Sciatic nerve (tissue), 2 donors: ENCODE measurements around the gene SEMA3A. TPM values are rescaled to one million over a fixed set of nuclear protein-coding genes. Genes with fewer than 3 reads are reported as not detected.

Experiments used
- ATAC-seq: fragments of 200-7000 bp; cut with Tn5 transposase; one replicate; pipeline ENCODE4 v1.9.1; 2020; ENCODE audit warnings: mild to moderate bottlenecking, moderate library complexity
- DNase-seq: peaks from one replicate; pipeline ENCODE4 v3.0.0-alpha.2; 2020; ENCODE audit warnings: low spot score
- intact Hi-C: fragments of 100-400 bp; cut with DNase I; formaldehyde crosslinking; loops from one replicate; pipeline ENCODE4 v1.14.2; 2022
- total RNA-seq: library from RNA; stranded (reverse); fragmentation: NEBNext Ultra II Directional; extraction: Animal tissue kit (Norgen Biotek cat#: 25700); gene quantifications from one replicate; pipeline ENCODE4 v1.2.1, GENCODE V29; 2021
- donor health status: DM: no; HTN: no; CAD: no.
- donor health status: DM: no; HTN: no; CAD: no.

The SEMA3A gene
- total RNA-seq, 1 donor from 2014 or later = 15.1 TPM

DNA sequence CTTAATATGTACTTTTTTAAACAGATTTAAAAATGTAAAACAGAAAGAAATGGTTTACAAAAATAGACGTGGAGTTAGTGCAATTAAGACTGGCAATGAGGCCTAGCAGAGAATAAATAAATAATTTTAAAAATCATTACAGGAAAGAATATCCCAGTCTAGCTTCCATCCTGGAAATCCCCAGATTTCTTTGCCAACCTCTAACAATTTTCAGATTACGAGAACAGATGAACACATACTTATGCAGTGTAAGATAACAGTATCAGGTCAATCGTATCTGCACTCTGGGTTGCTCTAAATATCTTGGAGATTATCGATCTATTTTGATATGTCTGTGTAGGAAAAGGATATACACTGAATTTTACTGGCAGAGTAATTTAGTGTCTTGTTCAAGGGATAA, 210.5 kb downstream of the SEMA3A start:
- ATAC-seq (no peak), DNase-seq (no peak)
- intact Hi-C loops = no loop called here

DNA sequence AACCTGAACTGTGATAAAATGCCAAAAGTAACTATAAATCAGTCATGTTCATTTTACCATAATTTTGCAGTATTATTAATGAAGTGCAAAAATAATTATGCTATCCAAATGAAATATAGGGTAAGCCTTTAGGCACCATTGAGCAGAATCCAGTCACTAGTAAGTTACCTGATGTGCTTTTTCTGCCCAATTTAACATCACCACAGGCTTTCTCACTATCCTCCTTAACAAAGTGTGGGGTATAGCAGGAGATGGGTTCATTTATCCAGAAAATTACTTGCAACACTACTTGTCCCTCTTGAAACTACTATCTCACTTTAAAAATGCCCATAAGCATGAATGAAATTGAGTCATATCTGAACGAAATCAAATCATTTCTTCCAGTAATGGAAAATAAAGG, 211.0 kb downstream of the SEMA3A start:
- ATAC-seq = no peak

DNA sequence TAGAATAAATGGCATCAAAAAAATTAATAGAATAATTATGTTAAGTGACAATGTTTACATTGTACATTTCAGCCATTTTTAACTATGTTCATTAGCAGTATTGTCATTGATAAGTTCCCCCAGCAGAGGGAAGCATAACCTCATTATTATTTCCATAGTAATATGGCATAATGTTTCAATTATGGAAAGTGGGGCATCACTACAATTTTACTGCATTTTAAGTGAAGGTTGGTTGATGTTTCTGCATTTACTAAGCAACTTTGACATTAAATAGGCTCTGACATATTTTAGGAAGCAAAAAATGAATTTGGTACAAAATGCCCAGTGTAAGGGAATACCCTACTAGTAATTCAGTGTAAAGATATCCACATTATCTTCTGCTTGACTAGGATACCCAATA, 218.3 kb downstream of the SEMA3A start:
- no peak for DNase-seq
- ATAC-seq = no peak
- intact Hi-C loops = loop anchor here (10.0 kb wide), 1 partner anchor 1048 kb away; no protein-coding TSS in a partner anchor

More for the DNA sequence above, 211.0 kb downstream of the SEMA3A start:
- no peak for DNase-seq
- intact Hi-C loops = no loop called here

DNA sequence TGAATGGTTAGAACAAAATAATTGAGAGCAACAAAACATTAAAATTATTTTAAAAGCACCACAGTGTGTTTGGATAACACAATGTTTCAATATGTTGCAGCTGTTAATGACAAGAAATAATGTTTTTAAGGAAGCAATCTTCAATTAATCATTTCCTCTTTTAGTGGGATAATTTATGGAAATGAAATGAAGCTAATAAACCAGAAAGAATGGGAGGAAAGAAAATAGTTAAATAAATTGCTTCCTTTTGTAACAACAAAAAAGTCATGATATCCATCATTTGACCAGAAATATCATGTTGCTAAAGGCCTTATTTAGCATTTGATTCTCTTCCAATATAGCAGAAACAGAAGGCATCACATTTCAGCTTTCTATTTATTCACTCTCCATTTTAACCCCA, 224.5 kb downstream of the SEMA3A start:
- DNase-seq (no peak), ATAC-seq (no peak)
- intact Hi-C loops = loop anchor here (10.0 kb wide), 1 partner anchor 1055 kb away; no protein-coding TSS in a partner anchor

DNA sequence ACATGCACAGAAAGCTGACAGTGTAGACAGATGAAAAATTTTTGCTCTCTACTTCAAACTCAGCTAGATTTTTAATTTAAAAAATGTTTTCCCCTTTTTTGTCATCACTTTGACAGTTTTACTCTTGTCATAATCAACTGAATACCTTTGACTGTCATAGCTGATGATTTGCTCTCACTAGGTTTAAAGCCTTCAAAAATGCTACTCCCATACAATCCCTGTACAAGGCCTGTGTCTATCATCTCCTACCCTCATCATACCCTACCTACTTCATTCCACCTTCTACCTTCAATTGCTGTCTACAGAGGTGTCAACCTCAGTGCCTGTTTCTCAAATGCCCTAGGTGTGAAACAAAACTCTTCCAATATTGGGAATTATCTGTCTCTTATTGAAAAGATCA, 230.3 kb downstream of the SEMA3A start:
- DNase-seq (no peak), ATAC-seq (no peak)
- intact Hi-C loops = no loop called here

DNA sequence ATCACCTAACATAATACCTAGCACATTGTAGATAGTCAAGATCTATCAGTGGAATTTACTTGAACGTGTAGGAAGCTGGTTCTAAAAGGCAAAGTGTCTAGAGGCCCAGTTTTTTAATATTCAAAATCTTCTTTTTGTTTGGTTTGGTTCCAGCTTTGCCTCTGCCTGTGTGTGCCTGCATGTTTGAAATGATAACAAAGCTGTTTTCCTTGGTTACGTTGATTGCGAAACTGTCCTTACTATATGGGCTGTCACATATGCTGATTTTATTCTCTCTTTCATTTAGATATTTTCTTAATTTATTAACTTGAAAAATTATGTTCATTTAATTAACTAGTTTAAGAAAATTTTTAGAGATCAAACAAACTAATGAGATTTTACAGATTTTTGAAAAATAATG, 237.3 kb downstream of the SEMA3A start:
- intact Hi-C loops = no loop called here
- DNase-seq = no peak
- ATAC-seq = no peak

DNA sequence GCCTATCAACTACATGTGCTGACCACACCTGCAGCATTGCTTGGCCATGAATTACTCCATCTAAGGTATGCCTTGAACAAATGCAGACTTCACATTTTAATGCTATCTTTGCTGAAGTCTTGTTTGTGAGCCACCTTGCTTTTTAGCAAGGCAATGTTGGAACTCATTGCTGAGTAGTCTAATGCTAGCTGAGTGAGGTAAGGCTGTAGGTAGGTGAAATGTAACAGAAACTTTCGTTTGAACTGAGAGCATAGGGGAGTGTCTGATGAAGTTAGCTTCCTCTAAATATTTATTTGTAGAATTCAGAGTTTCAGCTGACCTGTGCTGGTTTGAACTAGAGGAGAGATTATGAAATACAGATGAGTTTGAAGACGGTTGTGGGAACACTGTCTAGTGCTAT, 238.5 kb downstream of the SEMA3A start:
- no peak for DNase-seq
- intact Hi-C loops = no loop called here

DNA sequence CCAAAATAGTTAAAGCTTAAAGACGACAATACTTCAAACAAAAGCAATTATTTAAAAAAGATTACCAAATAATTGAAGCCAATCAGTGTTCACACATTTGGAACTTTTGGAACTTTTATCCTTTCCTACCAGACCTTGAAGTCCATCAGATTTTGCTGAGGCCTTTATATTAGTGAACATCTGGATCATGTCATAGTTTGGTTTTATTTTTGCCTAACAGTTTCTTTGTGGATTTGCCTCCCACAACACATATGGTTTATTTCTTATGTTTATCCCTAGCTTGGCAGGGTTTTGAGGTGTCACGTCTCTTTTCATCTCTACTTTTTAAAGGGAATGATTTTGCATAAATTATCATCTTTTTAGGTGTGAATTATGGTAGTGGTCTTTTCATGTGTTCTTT, 242.4 kb downstream of the SEMA3A start:
- intact Hi-C loops = no loop called here
- ATAC-seq (no peak), DNase-seq (no peak)

More for the DNA sequence above, 238.5 kb downstream of the SEMA3A start:
- no peak for ATAC-seq

DNA sequence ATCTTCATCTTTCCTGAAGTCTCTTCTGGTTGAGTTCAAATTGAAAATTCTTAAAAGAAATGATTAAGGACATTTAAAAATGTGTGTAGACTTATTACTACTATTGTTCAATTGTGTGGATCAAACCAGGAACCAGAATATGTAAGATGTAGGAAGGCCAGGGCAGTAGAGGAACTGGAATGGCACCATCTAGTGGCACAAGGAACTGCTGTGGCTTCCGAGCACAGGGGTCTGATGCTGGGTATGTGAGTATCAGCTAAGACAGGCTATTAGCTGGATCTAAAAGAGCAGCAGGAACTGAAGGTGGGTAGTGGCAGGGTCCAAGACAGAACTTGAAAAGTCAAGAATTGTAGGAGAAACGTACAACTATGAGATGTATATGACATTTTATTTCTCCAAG, 247.3 kb downstream of the SEMA3A start:
- no peak for ATAC-seq
- no peak for DNase-seq
- intact Hi-C loops = no loop called here

DNA sequence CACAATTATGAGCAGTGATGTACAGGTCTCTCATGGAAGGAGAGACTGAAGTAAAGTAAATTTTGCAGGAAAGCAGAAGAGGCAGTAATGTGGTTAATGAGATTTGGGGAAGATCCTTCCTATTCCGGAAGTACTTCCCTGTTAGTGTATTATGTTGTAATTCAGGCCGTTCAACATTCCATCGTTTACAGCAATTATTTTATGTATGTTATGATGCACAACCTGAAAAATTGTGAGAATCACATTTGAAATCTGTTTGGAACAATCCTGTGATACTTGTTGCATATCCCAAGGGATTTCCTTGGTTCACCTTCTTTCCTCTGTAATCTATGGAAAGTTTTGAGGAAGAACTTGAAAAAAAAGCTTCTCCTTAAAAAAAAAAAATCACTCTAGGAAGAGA, 247.8 kb downstream of the SEMA3A start:
- ATAC-seq (no peak), DNase-seq (no peak)
- intact Hi-C loops = no loop called here

DNA sequence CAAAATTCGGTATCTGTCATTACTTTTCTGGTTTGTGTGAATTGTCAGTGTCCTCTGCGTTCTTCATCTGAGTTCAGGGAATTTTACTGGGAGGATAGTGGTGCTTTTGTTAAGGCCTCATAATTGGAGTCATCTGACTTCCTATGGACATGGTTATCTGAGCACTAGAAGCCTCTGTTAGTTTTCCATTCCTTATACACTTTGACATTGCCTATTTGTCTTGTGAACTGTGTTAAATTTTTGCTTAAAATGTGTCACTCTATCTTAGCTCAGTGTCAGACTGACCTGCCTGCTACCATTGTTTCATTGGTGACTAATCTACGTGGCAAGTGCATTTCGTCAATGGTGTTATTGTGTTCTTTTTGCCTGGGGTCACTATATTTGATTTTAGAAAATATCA, 253.3 kb downstream of the SEMA3A start:
- ATAC-seq (no peak), DNase-seq (no peak)
- intact Hi-C loops = no loop called here

DNA sequence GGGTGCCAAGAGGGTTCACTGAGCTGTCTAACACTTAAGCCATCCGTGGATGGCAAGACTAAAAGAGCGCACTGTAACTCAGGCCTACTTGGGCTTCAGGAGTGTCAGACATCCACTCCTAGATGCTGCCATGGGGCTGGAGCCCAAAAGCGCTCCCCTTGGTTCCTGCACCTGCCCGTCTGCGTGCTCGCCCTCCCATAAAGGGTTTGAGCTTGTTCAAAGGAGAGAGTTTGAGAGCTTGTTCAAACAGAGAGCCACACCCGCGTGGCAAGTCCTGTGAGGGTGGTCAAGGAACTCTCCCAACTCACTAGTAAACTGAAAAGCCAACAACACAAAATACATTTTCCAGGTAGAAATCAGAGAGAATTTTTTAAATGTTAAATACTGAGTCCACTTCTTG, 256.7 kb downstream of the SEMA3A start:
- intact Hi-C loops = no loop called here
- DNase-seq (no peak), ATAC-seq (no peak)

DNA sequence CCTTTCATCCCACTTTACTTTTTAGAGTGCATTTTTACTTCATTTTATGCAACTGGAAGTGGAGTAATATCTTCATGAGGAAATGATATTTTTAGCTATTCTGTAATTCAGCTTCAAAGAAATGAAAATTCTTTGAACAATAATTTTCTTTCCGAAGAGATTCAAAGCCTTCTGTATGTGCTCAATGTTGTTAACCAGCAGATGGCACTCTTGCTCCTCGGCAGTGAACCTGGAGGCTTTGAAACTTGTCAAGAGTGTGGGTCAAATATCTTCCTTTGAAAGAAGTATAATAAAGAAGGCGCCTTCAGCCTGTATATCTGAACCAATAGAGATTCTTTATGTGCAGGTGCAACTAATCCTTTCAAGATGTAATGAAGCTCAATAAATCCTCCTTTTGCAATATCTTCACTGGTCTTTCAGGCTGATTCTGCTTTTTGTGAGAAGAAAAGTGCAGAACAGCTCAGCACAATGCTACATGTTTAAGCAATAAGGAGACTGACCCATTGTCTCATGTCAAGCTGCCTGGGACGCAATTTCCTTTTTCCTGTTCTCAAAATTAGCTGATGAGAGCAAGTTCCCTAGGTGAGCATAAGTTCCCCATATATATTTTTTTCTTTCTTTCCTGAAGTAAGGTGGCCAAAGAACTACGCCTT, 258.4 kb downstream of the SEMA3A start:
- ATAC-seq (peak; percentile 74), DNase-seq (peak; percentile 63)
- intact Hi-C loops = no loop called here

DNA sequence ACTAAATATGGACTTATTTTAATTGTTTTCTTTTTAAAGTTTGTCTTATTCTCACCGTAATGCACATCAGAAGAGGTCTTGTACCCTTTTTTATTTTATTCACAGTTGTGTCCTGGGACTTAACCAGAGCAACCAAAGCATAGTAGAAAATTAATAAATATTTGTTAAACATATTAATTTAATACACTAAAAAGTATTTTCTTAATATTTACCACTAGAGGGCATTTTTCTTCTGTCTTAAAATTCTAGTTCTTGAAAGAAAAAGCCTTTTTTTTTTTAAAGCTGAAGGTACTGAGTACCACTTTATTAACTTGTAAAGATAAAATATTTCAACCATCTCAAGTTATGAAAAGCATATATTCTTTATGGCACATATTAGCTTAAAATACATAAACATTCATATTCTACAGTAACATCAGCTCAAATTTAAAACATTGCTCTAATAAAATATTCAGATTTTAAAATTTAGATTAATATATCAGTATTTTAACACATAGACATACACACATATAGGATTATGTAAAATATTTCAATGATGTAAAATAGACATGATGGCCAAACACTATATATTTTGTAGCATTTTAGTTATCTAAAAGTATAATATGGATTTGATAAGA, 260.4 kb downstream of the SEMA3A start:
- ATAC-seq (no peak), DNase-seq (no peak)
- intact Hi-C loops = no loop called here

DNA sequence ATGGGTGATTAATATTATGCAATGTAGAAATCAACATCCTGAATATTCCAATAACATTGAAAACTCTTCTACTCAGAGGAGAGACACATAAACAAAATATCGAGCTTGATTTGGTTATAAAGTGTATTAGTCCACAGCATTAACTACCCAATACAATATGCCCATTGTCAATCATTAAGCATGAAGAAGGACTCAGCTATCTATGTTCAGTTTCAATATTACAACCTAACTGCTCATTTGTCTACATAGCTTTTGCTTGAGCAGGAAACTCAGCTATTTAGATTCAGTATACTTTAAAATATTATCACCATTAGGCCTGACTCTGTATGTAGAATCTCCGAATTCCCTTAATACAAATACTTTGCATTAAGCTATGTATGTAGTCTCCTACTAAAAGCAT, 262.6 kb downstream of the SEMA3A start:
- intact Hi-C loops = no loop called here
- DNase-seq (no peak), ATAC-seq (no peak)

DNA sequence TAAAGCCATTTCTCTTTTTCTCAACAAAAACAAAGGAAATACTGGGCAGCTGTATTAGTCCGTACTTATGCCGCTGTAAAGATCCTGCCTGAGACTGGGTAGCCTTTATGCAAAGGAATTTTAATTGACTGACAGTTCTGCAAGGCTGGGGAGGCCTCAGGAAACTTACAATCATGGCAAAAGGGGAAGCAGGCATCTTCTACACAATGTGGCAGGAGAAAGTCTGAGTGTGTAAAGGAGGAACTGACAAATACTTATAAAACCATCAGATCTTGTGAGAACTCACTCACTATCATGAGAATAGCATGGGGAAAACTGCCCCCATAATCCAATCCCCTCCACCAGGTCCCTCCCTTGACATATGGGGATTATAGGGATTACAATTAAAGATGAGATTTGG, 264.3 kb downstream of the SEMA3A start:
- DNase-seq (no peak), ATAC-seq (no peak)
- intact Hi-C loops = no loop called here

DNA sequence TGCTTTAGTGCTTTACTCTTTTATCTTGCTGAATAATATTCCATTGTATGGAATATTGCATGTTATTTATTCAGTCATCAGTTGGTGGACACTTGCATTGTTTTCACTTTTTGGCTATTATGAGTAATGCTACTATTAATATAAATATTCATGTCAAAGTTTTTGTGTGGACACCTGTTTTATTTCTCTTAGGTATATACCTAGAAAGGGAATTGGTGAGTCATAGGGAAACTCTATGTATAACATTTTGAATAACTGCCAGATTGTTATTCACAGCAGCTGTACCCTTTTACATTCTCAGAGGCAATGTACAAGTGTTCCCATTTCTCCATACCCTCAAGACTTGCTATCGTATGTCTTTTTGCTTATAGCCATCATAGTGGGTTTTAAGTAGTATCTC, 268.7 kb downstream of the SEMA3A start:
- intact Hi-C loops = no loop called here
- DNase-seq = no peak
- ATAC-seq = no peak

DNA sequence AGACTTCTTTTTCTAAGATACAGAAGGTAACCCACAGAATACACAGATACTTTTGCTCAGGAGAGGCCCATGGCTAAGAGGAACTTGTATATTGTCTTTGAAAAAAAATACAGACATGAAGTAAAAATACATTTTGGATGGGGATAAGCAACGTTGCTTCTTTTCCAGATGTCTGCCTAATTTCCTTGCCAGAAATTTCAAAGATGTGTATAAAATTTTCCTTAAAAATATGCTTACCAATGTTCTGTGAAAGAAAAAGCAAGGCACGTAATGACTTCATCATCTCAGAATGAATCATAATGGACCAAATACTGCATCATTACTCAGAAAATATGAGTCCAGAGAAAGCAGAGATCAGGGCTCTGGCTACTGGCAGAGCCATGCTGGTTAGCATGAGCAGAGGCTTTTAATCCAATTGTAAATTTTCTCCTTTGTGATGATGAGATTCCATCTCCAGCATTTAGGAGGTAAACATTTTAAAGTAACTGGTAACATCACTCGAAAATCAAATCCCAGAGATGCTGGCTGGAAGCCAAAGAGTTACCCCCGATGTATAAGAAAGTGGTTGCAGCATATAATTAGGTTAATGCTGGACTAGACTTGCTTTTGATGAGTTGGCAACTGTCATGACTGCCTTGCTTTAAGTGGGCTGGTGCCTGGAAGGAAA, 272.5 kb downstream of the SEMA3A start:
- intact Hi-C loops = no loop called here
- DNase-seq = no peak
- no peak for ATAC-seq

DNA sequence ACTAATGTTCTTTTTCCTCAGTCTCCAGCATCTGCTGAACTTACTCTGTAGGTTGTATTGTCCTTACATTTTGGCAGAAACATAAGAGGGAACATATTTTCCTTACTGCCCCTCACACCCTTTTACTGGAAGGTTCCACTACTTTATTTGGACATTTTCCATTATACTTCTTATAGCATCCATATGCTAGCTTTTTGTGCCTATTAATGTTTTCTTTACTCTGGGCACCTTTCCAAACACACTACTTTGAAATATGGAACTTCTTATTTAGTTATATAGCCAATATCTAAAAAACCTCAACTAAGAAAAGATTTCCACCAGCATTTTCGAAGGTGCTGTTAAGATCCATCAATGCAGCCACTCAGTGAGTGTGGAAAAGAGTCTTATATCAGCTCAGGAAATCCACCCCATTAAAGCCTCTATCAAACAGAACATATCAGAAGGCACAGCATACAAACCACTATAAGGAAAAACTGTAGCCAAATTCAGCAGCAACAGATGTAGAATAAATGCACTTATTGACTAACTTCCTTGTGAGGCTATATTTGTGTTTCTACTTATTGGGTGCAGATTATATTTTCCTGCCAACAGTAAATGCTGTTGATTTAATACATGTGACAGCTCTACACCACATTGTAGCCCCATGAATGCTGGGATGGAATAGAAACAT, 273.2 kb downstream of the SEMA3A start:
- ATAC-seq = no peak
- intact Hi-C loops = no loop called here
- DNase-seq = no peak

DNA sequence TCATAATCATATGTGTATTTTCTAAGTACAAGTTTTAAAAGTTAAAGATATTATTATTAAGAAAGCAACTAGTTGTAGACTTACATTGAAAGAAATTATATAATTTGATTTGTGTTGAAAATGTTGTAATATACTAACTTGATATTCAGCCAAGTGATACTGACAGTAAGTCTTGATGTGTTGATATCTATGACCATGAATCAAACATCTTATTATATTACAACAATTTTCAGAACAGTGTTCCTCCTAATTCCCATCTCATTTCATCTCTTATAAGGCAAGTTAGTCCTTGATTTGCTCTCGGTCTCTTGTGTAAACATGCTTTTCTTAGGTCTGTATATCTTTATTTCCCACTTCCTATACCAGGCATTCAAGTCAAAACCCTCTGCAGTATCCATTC, 276.4 kb downstream of the SEMA3A start:
- DNase-seq = no peak
- intact Hi-C loops = no loop called here
- no peak for ATAC-seq
